ENCODE data around the gene SUV39H1.

The SUV39H1 gene

GRCh38 chrX:48715876-48716502, 19.5 kb downstream of the SUV39H1 start:
- DNase-seq, result no peak

- DNase-seq, result no peak
Observed at GRCh38 chrX:48719958-48720357, 23.4 kb downstream of the SUV39H1 start.

GRCh38 chrX:48720577-48721250, 24.2 kb downstream of the SUV39H1 start:
- DNase-seq, result no peak

GRCh38 chrX:48721916-48722315, 25.4 kb downstream of the SUV39H1 start:
- no peak for DNase-seq

- DNase-seq, result no peak
Observed at GRCh38 chrX:48726596-48726995, 30.1 kb downstream of the SUV39H1 start.

- DNase-seq, result no peak
Observed at GRCh38 chrX:48728653-48729052, 32.1 kb downstream of the SUV39H1 start.

GRCh38 chrX:48736303-48736702, 39.8 kb downstream of the SUV39H1 start:
- no peak for DNase-seq

- no peak for DNase-seq
Observed at GRCh38 chrX:48736878-48737212, 40.3 kb downstream of the SUV39H1 start.

- DNase-seq, result peak; percentile 33 to 74 (median 66)
Observed at GRCh38 chrX:48737213-48737938, 40.8 kb downstream of the SUV39H1 start.

GRCh38 chrX:48737940-48738339, 41.4 kb downstream of the SUV39H1 start:
- no peak for DNase-seq

GRCh38 chrX:48741834-48742233, 45.3 kb downstream of the SUV39H1 start:
- DNase-seq, result no peak

GRCh38 chrX:48745222-48745621, 48.7 kb downstream of the SUV39H1 start:
- DNase-seq, result no peak

GRCh38 chrX:48747415-48748016, 51.0 kb downstream of the SUV39H1 start:
- no peak for DNase-seq

GRCh38 chrX:48749182-48749581, 52.6 kb downstream of the SUV39H1 start:
- no peak for DNase-seq

GRCh38 chrX:48751343-48751742, 54.8 kb downstream of the SUV39H1 start:
- no peak for DNase-seq

GRCh38 chrX:48752498-48752897, 56.0 kb downstream of the SUV39H1 start:
- DNase-seq, result no peak

GRCh38 chrX:48753708-48754228, 57.2 kb downstream of the SUV39H1 start:
- DNase-seq, result no peak

- DNase-seq, result no peak
Observed at GRCh38 chrX:48754238-48754637, 57.7 kb downstream of the SUV39H1 start.

Data from activated naive CD4-positive, alpha-beta T cell (primary cell).